Right lobe of liver (tissue), 4 donors: ENCODE data around the gene SLCO3A1.

Experiments
- CTCF ChIP-seq, 4 donors: fragments of 200-600 bp in 3 of 4; fragments of 450-650 bp in 1 of 4; IDR thresholded peaks; one replicate each; pipeline versions ENCODE4 v1.5.1 to v1.8.0; 2016 to 2022; ENCODE audit warnings: antibody characterized with exemption in 4 of 4, mild to moderate bottlenecking in 2 of 4
- POLR2A ChIP-seq: fragments of 450-650 bp; IDR thresholded peaks from one replicate; pipeline ENCODE4 v1.6.1; 2017; ENCODE audit warnings: antibody characterized with exemption, mild to moderate bottlenecking
- donor health status: DM: no; HTN: no; CAD: no.
- donor health status: DM: no; HTN: no; CAD: no.
- donor health status: DM: no; HTN: yes; CAD: no.

GRCh38 chr15:92047900-92048299, 194.4 kb downstream of the SLCO3A1 start:
- TF ChIP-seq CTCF (IDR thresholded peaks at IDR 0.05) (no peak), POLR2A (no peak)
